BJ (cell line): ENCODE data around the gene POLR3H. TPM values are rescaled to one million over a fixed set of nuclear protein-coding genes. Genes with fewer than 3 reads are reported as not detected.

Experiments used
- CTCF ChIA-PET: fragments of 350-600 bp; formaldehyde crosslinking; extraction: SDS; loops from one replicate; lab custom pipeline; 2021; ENCODE audit warnings: antibody characterized with exemption, inconsistent platforms; lab: Yijun Ruan, JAX
- POLR2A ChIA-PET: fragments of 300-600 bp; sonication (Branson Sonifier 250); formaldehyde crosslinking; extraction: SDS; loops from one replicate; lab custom pipeline; 2021; ENCODE audit warnings: antibody characterized with exemption; lab: Charles Lee
- DNase-seq: peaks from one replicate; pipeline ENCODE4 v3.0.0-alpha.2; 2011; ENCODE audit warnings: low read depth
- H3K27me3 ChIP-seq: 2 replicates; pipeline ENCODE4 v1.6.0; 2011; ENCODE audit warnings: low read length; ENCODE audit not compliant: control insufficient read depth, insufficient read depth
- H3K36me3 ChIP-seq: 2 replicates; pipeline ENCODE4 v1.5.1; 2011; ENCODE audit warnings: low read length; ENCODE audit not compliant: control insufficient read depth, insufficient read depth
- H3K4me3 ChIP-seq: 2 replicates; pipeline ENCODE4 v1.5.1; 2011; ENCODE audit warnings: low read depth, mild to moderate bottlenecking, control low read depth, low read length
- polyA plus RNA-seq: library from polyadenylated mRNA; depleted of rRNA; stranded (reverse); fragments of >200 nt; gene quantifications from 2 replicates; pipeline ENCODE4 v1.2.3, GENCODE V29; 2011
- TF ChIP-seq, protein P1 (sequence below): IDR thresholded peaks from 2 replicates; pipeline ENCODE4 v1.5.1; 2011; ENCODE audit warnings: low read depth, mild to moderate bottlenecking, control low read depth, inconsistent platforms, low read length, moderate library complexity; ENCODE audit not compliant: insufficient read depth

The POLR3H gene
- polyA plus RNA-seq, 1 experiment: 52.5 TPM

DNA sequence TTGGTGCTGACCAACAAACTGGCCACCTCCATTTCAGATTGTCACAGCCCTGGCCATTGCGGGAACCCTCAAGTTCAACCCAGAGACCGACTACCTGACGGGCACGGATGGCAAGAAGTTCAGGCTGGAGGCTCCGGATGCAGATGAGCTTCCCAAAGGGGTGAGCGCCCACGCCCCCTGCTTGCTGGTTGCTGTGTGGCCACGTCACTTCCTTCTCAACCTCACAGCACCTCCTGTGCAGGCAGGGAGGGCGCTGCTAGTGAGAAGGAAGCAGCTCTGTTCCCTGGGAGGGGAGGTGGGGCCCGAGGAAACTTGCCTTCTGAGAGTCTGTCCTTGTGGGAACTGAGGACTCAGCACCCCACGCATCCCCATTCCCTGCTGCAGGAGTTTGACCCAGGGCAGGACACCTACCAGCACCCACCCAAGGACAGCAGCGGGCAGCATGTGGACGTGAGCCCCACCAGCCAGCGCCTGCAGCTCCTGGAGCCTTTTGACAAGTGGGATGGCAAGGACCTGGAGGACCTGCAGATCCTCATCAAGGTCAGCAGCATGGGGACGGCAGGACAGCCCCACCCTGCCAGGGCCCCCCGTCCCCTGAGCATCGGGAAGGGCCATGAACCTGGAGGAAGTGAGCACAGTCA, 19.3 kb downstream of the POLR3H start:
- no peak for DNase-seq

DNA sequence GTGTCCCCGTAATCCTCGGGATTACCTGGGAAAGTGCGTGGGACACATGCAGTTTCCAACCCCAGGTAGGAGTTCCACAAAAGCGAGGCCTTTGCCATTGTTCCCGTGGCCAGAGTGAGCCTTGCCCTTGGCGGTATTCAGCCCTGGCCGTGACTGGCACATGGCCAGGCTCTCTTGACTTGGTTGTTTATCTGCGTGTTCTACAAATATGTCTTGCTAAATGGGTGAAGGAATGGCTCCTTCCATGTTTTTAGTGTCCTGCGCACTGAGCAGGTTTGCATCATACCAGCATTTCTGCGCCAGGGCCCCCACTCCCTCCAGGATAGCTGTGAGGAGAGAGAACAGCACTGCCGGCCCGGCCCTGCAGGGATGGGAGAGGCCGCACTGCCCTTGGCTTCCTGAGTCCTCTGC, 20.0 kb downstream of the POLR3H start:
- ChIA-PET CTCF (interaction anchor here (0.9 to 7.3 kb wide), 4 partner anchors 9 to 121 kb away, joined by 3 to 81 read pairs (median 4); no protein-coding TSS in a partner anchor), POLR2A (interaction anchor here (0.6 kb wide), 1 partner anchor 114 kb away, joined by 3 read pairs; no protein-coding TSS in a partner anchor)
- TF ChIP-seq, protein P1, sequence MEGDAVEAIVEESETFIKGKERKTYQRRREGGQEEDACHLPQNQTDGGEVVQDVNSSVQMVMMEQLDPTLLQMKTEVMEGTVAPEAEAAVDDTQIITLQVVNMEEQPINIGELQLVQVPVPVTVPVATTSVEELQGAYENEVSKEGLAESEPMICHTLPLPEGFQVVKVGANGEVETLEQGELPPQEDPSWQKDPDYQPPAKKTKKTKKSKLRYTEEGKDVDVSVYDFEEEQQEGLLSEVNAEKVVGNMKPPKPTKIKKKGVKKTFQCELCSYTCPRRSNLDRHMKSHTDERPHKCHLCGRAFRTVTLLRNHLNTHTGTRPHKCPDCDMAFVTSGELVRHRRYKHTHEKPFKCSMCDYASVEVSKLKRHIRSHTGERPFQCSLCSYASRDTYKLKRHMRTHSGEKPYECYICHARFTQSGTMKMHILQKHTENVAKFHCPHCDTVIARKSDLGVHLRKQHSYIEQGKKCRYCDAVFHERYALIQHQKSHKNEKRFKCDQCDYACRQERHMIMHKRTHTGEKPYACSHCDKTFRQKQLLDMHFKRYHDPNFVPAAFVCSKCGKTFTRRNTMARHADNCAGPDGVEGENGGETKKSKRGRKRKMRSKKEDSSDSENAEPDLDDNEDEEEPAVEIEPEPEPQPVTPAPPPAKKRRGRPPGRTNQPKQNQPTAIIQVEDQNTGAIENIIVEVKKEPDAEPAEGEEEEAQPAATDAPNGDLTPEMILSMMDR: no peak
- DNase-seq: no peak
- Histone ChIP-seq H3K4me3 (no peak overlapping the region), H3K27me3 (no peaks in the 10 kb centered on the region), H3K36me3 (peaks cover 48% of the 10 kb centered on the region)

More for the DNA sequence above, 19.3 kb downstream of the POLR3H start:
- H3K4me3 ChIP-seq: no peak overlapping the region
- ChIA-PET POLR2A (interaction anchor here (0.6 kb wide), 1 partner anchor 115 kb away, joined by 3 read pairs; no protein-coding TSS in a partner anchor), CTCF (interaction anchor here (1.3 to 7.3 kb wide), 2 partner anchors 8 to 122 kb away, joined by 3 to 81 read pairs; no protein-coding TSS in a partner anchor)
- H3K27me3 ChIP-seq: no peaks in the 10 kb centered on the region
- TF ChIP-seq, protein P1: no peak
- H3K36me3 ChIP-seq: peaks cover 51% of the 10 kb centered on the region

DNA sequence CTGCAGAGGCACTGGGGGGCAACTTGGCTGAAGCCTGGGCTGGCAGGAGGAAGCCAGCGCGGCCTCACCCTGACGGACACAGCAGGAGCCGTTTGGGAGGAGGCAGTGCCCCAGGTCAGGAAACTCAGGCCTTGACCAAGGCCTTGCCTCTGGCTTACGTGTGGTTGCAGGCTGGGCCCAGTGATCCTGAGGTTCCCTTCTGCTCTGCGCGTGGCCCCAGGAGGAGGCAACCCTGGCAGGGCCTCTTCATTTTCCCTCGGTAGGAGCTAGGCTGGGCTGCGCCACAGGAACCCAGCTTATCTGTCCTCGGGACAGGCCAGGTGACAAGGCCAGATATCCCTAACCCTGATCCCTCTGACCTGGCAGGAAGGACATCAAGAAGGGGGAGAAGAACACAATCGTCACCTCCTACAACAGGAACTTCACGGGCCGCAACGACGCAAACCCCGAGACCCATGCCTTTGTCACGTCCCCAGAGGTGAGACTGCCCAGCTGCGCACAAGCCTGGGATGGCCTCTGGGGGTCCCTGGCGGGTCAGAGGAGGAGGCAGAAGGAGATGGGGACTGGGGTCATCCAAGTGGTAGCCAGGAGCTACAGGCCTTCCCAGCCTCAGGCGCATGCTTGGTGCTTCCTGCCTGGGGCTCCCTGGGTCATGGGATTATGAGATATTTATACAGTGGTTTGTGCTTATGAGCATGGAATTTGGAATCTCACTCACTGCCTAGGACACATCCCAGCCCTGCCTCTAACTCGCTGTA, 20.6 kb downstream of the POLR3H start:
- H3K4me3 ChIP-seq: no peak overlapping the region
- POLR2A ChIA-PET: no interaction called here
- CTCF ChIA-PET: interaction anchor here (0.9 to 7.3 kb wide), 5 partner anchors 9 to 121 kb away, joined by 3 to 81 read pairs (median 3); no protein-coding TSS in a partner anchor
- peaks cover 47% of the 10 kb centered on the region for H3K36me3 ChIP-seq
- TF ChIP-seq, protein P1: no peak
- H3K27me3 ChIP-seq: no peaks in the 10 kb centered on the region
- no peak for DNase-seq

DNA sequence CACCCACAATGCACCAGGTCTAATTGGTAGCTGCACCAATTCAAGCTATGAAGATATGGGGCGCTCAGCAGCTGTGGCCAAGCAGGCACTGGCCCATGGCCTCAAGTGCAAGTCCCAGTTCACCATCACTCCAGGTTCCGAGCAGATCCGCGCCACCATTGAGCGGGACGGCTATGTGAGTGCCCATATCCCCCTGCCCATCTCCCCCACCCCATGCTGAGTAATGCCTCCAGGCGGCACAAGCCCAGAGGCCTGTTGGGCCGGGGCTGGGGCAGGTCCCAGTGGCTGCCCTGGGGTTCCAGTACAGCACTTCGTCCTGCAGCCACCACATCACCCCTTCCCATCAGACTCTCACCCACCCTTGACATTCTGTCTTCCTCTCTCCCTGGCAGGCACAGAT, 21.5 kb downstream of the POLR3H start:
- CTCF ChIA-PET: interaction anchor here (1.4 to 7.3 kb wide), 3 partner anchors 12 to 120 kb away, joined by 3 to 81 read pairs (median 6); no protein-coding TSS in a partner anchor
- H3K36me3 ChIP-seq: peaks cover 40% of the 10 kb centered on the region

More for the DNA sequence above, 21.5 kb downstream of the POLR3H start:
- Histone ChIP-seq H3K4me3 (no peak overlapping the region), H3K27me3 (no peaks in the 10 kb centered on the region)
- TF ChIP-seq, protein P1: no peak
- POLR2A ChIA-PET: no interaction called here
- no peak for DNase-seq
